Calu3 (cell line): Measurements from ENCODE around the gene XBP1. TPM values are rescaled to one million over a fixed set of nuclear protein-coding genes. Genes with fewer than 3 reads are reported as not detected.

Experiments used
- BruUV-seq: library from RNA; stranded (reverse); fragments of 400-500 nt; replicated peaks from 2 replicates; lab custom pipeline; 2021; lab: Mats Ljungman, UMichigan
- CTCF ChIA-PET: fragments of 300-600 bp; sonication (Branson Sonifier 250); formaldehyde crosslinking; loops from one replicate; lab custom pipeline; 2022; ENCODE audit warnings: antibody characterized with exemption; lab: Charles Lee
- DNase-seq: peaks from one replicate; pipeline ENCODE4 v3.0.0; 2022
- H3K27ac Mint-ChIP-seq: one replicate; pipeline ENCODE4 v1.8.0; 2022; ENCODE audit warnings: mixed read lengths; ENCODE audit not compliant: unreplicated experiment
- H3K27me3 Mint-ChIP-seq: one replicate; pipeline ENCODE4 v1.8.0; 2022; ENCODE audit warnings: mixed read lengths; ENCODE audit not compliant: unreplicated experiment
- H3K36me3 Mint-ChIP-seq: one replicate; pipeline ENCODE4 v1.8.0; 2022; ENCODE audit warnings: mild to moderate bottlenecking, moderate library complexity, mixed read lengths; ENCODE audit not compliant: insufficient read depth, unreplicated experiment
- H3K4me1 Mint-ChIP-seq: one replicate; pipeline ENCODE4 v1.8.0; 2022; ENCODE audit warnings: mild to moderate bottlenecking, low read depth, mixed read lengths; ENCODE audit not compliant: unreplicated experiment
- H3K4me3 Mint-ChIP-seq: one replicate; pipeline ENCODE4 v1.8.0; 2022; ENCODE audit warnings: mild to moderate bottlenecking, low read depth, moderate library complexity, mixed read lengths; ENCODE audit not compliant: unreplicated experiment
- H3K9me3 Mint-ChIP-seq: one replicate; pipeline ENCODE4 v1.8.0; 2022; ENCODE audit warnings: low read depth, mixed read lengths; ENCODE audit not compliant: unreplicated experiment
- intact Hi-C: fragments of 100-400 bp; cut with micrococcal nuclease; formaldehyde crosslinking; loops from one replicate; pipeline ENCODE4 v1.10.0; 2022; ENCODE audit not compliant: unreplicated experiment
- total RNA-seq: library from RNA; stranded (reverse); gene quantifications from 2 replicates; pipeline ENCODE4 v1.2.3, GENCODE V29; 2022
- TF ChIP-seq, protein P1 (sequence below): fragments of 200-600 bp; IDR thresholded peaks from one replicate; pipeline ENCODE4 v1.8.0; 2022; ENCODE audit warnings: antibody characterized with exemption; ENCODE audit not compliant: unreplicated experiment

Gene XBP1
- total RNA-seq, 1 experiment from 2014 or later: 179 TPM

DNA sequence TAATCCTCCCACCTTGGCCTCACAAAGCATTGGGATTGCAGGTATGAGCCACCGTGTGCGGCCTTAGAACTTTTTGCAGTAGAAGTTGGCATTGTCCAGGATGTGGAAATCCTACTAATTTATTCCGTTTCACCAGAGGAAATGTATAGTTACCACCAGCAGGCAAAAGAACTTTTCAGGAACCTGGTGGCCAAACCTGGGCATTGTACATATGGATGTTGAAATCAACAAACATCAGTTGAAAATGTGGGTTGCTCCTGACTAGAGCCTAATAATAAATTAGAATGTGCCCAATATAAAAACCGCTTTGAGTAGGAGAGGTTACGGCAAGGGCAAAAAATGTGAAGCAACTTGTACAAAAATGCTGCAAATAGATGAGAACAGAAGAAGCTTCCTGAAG lies 40.7 kb upstream of the XBP1 start:
- Mint-ChIP-seq H3K4me3 (no peak overlapping the region), H3K36me3 (peaks cover 5% of the 10 kb centered on the region), H3K27me3 (no peaks in the 10 kb centered on the region), H3K27ac (no peak overlapping the region), H3K4me1 (no peaks in the 10 kb centered on the region), H3K9me3 (peaks cover 2% of the 10 kb centered on the region)
- DNase-seq: no peak
- CTCF ChIA-PET: no interaction called here
- BruUV-seq: no TSS peak
- intact Hi-C loops: no loop called here
- TF ChIP-seq, protein P1, sequence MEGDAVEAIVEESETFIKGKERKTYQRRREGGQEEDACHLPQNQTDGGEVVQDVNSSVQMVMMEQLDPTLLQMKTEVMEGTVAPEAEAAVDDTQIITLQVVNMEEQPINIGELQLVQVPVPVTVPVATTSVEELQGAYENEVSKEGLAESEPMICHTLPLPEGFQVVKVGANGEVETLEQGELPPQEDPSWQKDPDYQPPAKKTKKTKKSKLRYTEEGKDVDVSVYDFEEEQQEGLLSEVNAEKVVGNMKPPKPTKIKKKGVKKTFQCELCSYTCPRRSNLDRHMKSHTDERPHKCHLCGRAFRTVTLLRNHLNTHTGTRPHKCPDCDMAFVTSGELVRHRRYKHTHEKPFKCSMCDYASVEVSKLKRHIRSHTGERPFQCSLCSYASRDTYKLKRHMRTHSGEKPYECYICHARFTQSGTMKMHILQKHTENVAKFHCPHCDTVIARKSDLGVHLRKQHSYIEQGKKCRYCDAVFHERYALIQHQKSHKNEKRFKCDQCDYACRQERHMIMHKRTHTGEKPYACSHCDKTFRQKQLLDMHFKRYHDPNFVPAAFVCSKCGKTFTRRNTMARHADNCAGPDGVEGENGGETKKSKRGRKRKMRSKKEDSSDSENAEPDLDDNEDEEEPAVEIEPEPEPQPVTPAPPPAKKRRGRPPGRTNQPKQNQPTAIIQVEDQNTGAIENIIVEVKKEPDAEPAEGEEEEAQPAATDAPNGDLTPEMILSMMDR: no peak

DNA sequence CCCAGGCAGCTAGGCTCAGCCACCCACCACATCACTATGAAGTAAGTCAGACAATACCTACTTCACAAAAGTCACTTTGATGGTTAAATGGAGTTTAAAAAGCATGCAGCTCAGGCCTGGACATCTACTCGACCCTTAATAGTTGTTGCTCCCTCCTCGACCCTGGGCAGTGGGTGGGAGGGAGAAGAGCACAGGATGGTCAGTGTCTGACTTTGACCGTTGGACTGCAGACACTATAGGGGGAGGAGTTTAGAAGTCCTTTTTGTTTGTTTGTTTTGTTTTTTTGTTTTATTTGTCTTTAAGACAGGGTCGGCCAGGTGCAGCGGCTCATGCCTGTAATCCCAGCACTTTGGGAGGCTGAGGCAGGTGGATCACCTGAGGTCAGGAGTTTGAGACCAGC lies 38.6 kb upstream of the XBP1 start:
- TF ChIP-seq, protein P1: no peak
- Mint-ChIP-seq H3K4me3 (no peak overlapping the region), H3K4me1 (no peaks in the 10 kb centered on the region), H3K9me3 (no peaks in the 10 kb centered on the region), H3K36me3 (peaks cover 5% of the 10 kb centered on the region), H3K27ac (no peak overlapping the region), H3K27me3 (no peaks in the 10 kb centered on the region)
- BruUV-seq: no TSS peak
- intact Hi-C loops: no loop called here
- CTCF ChIA-PET: no interaction called here
- no peak for DNase-seq

DNA sequence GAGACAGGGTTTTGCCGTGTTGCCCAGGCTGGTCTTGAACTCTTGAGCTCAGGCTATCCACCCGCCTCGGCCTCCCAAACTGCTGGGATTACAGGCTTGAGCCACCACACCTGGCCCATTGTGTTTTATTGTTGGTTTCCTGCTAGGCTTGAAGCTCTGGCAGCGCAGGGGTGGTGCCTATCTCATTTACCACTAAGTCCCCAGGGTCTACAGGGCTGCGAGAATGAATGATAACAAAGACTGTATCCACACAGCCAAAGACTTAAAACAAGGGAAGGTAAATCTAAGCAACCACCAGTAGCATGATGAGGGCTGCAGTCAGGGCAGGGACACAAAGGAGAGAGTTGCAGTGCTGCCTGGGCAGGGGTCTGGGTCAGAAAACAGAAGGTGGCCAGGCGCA lies 37.3 kb upstream of the XBP1 start:
- peaks cover 5% of the 10 kb centered on the region for H3K36me3 Mint-ChIP-seq
- TF ChIP-seq, protein P1: no peak
- no peaks in the 10 kb centered on the region for H3K27me3 Mint-ChIP-seq
- no TSS peak for BruUV-seq
- no peaks in the 10 kb centered on the region for H3K9me3 Mint-ChIP-seq
- H3K4me1 Mint-ChIP-seq: no peaks in the 10 kb centered on the region
- intact Hi-C loops: no loop called here
- CTCF ChIA-PET: no interaction called here
- H3K4me3 Mint-ChIP-seq: no peak overlapping the region
- DNase-seq: no peak
- no peak overlapping the region for H3K27ac Mint-ChIP-seq

- no peak for DNase-seq
- peaks cover 12% of the 10 kb centered on the region for H3K36me3 Mint-ChIP-seq
- no peak overlapping the region for H3K27ac Mint-ChIP-seq
- H3K4me1 Mint-ChIP-seq: peaks cover 9% of the 10 kb centered on the region
- H3K9me3 Mint-ChIP-seq: no peaks in the 10 kb centered on the region
- BruUV-seq: no TSS peak
- no peak overlapping the region for H3K4me3 Mint-ChIP-seq
- intact Hi-C loops: no loop called here
- CTCF ChIA-PET: interaction anchor here (0.8 kb wide), 1 partner anchor 723 kb away, joined by 4 read pairs; no protein-coding TSS in a partner anchor
- no peaks in the 10 kb centered on the region for H3K27me3 Mint-ChIP-seq
- TF ChIP-seq, protein P1: no peak
These were observed 35.3 kb upstream of the XBP1 start for GRCh38 chr22:28835630-28836189.
